GM12892 (cell line): ENCODE results near the gene IL18R1.

Experiments
- POLR2AphosphoS5 ChIP-seq: IDR thresholded peaks from 2 replicates; pipeline ENCODE4 v1.6.1; 2011; ENCODE audit warnings: low read depth, low read length, control low read depth
- TAF1 ChIP-seq: IDR thresholded peaks from 2 replicates; pipeline ENCODE4 v1.6.1; 2011; ENCODE audit warnings: low read depth, mild to moderate bottlenecking, control low read depth, low read length, borderline replicate concordance

DNA sequence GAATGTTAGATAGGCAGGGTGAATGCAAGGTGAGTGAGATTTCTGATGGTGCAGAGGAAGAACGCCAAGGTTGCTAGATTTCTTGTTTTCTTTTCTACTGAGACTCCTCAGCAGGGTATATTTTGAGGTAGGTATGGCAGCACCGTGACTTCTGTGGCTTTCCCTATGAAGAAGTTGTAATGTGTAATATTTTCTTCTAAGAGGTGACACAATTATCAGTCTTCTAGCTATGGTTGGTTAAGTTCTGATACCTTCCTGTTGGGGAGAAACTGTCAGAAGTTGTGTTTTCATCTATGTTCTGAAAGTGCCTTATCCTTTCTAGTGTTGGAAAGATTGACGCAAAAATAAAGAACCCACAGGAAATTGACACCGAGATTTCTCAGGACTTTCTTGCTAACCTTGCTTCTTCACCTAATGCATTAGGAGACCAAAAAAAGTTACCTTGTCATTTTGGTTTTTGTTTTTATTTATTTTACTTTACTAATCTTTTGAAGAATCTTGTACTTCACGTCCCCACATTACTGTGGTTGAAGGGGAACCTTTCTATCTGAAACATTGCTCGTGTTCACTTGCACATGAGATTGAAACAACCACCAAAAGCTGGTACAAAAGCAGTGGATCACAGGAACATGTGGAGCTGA lies 11.9 kb downstream of the IL18R1 start:
- no peak for TF ChIP-seq TAF1
- no peak for TF ChIP-seq POLR2AphosphoS5
